Neural crest cell (in vitro differentiated cells): Measurements from ENCODE around the gene RPL28. TPM values are rescaled to one million over a fixed set of nuclear protein-coding genes. Genes with fewer than 3 reads are reported as not detected.
A peak's percentile ranks its signal among the peaks of the same experiment; 100 is the strongest.
"Not testable (repeated sequence)": the region's sequence is repeated elsewhere in the genome, so short reads cannot be mapped to it uniquely, and the experiment has no call there.

Experiments
- DNase-seq: peaks from one replicate; pipeline ENCODE4 v3.0.0; 2021; ENCODE audit warnings: low read depth, mixed read lengths, low spot score
- H3K27ac Mint-ChIP-seq: one replicate; pipeline ENCODE4 v1.8.0; 2021; ENCODE audit warnings: mild to moderate bottlenecking, mixed read lengths; ENCODE audit not compliant: unreplicated experiment
- H3K27me3 Mint-ChIP-seq: 2 replicates; pipeline ENCODE4 v1.8.0; 2021; ENCODE audit warnings: low read depth, mild to moderate bottlenecking, mixed read lengths
- H3K36me3 Mint-ChIP-seq: 2 replicates; pipeline ENCODE4 v1.8.0; 2021; ENCODE audit warnings: low read depth, mild to moderate bottlenecking, mixed read lengths
- H3K4me1 Mint-ChIP-seq: 2 replicates; pipeline ENCODE4 v1.8.0; 2021; ENCODE audit warnings: mixed read lengths
- H3K4me3 Mint-ChIP-seq: one replicate; pipeline ENCODE4 v1.8.0; 2021; ENCODE audit warnings: mild to moderate bottlenecking, mixed read lengths
- H3K9me3 Mint-ChIP-seq: 2 replicates; pipeline ENCODE4 v1.8.0; 2021; ENCODE audit warnings: mixed read lengths
- CTCF ChIP-seq: fragments of 200-600 bp; sonication (generic); conservative IDR thresholded peaks from 2 replicates; pipeline ENCODE4 v1.5.0; 2021; ENCODE audit warnings: antibody characterized with exemption, mild to moderate bottlenecking
- total RNA-seq: library from RNA; stranded (reverse); gene quantifications from 2 replicates; pipeline ENCODE4 v1.2.1, GENCODE V29; 2021

RPL28 gene
- total RNA-seq, 1 donor from 2014 or later: 1,888 TPM

- Mint-ChIP-seq H3K36me3 (peaks cover 5% of the 10 kb centered on the region), H3K27me3 (peaks cover 3% of the 10 kb centered on the region), H3K4me1 (peaks cover 52% of the 10 kb centered on the region), H3K9me3 (no peaks in the 10 kb centered on the region), H3K27ac (no peak overlapping the region), H3K4me3 (peak overlapping the region; percentile 79)
- no peak for TF ChIP-seq CTCF
- DNase-seq: no peak
Measured at GRCh38 chr19:55391702-55392615, 6.2 kb downstream of the RPL28 start.

- Mint-ChIP-seq H3K4me3 (peak overlapping the region; percentile 79), H3K27me3 (peaks cover 7% of the 10 kb centered on the region), H3K9me3 (peaks cover 2% of the 10 kb centered on the region), H3K36me3 (peaks cover 7% of the 10 kb centered on the region), H3K4me1 (peaks cover 49% of the 10 kb centered on the region), H3K27ac (peak overlapping the region; percentile 65)
- DNase-seq: no peak
- TF ChIP-seq CTCF: no peak
Measured at GRCh38 chr19:55392820-55393761, 7.4 kb downstream of the RPL28 start.

GRCh38 chr19:55398200-55398925 lies 12.6 kb downstream of the RPL28 start:
- H3K27me3 Mint-ChIP-seq: peaks cover 11% of the 10 kb centered on the region
- peaks cover 21% of the 10 kb centered on the region for H3K36me3 Mint-ChIP-seq
- TF ChIP-seq CTCF: no peak
- H3K27ac Mint-ChIP-seq: no peak overlapping the region
- H3K9me3 Mint-ChIP-seq: peaks cover 2% of the 10 kb centered on the region
- peaks cover 22% of the 10 kb centered on the region for H3K4me1 Mint-ChIP-seq
- H3K4me3 Mint-ChIP-seq: peak overlapping the region; percentile 35
- no peak for DNase-seq

GRCh38 chr19:55400281-55401087 lies 14.8 kb downstream of the RPL28 start:
- H3K36me3 Mint-ChIP-seq: peaks cover 22% of the 10 kb centered on the region
- no peak for DNase-seq
- H3K27ac Mint-ChIP-seq: no peak overlapping the region
- TF ChIP-seq CTCF: no peak
- H3K4me3 Mint-ChIP-seq: peak overlapping the region; percentile 72
- H3K4me1 Mint-ChIP-seq: peaks cover 25% of the 10 kb centered on the region
- peaks cover 2% of the 10 kb centered on the region for H3K9me3 Mint-ChIP-seq
- H3K27me3 Mint-ChIP-seq: peaks cover 10% of the 10 kb centered on the region

GRCh38 chr19:55401390-55401789 lies 15.7 kb downstream of the RPL28 start:
- Mint-ChIP-seq H3K36me3 (peaks cover 31% of the 10 kb centered on the region), H3K4me1 (peaks cover 34% of the 10 kb centered on the region), H3K27me3 (peaks cover 16% of the 10 kb centered on the region)
- not testable (repeated sequence) for H3K27ac Mint-ChIP-seq, DNase-seq, H3K9me3 Mint-ChIP-seq, H3K4me3 Mint-ChIP-seq
